Right hindlimb (tissue), 1 donor: ENCODE data around the gene CTSE.

ENCODE experiments used
- DNase-seq: peaks from one replicate; pipeline ENCODE4 v3.0.0-alpha.2; 2018

CTSE gene

DNA sequence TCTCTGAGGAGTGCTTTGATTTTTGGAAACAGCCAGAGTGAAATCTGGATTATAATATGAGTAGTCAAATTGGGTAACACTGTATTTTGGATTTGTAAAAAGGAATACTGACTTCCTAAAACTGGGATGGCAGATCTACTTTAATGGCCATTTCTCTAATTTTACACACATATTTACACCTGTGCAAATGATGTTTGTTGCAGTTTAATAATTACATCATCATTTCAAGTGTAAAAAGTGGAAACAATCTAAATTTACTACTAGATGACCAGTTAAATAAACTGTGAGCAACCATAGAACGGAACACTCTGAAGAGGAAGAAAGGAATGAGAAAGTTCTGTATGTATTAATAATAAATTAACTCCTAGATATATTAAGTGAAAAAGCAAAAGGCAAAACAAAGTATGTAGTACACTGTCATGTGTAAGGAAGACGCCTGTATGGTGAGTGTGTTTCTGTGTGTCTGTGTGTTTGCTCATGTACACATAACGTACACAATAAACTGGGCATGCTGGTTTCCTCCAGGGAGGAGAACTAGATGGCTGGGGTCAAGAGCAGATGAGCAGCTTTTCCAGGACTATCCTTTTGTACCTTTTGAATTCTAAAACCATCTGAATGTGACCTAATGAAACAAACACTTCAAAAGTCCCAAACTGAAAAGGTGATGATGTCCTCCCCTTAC lies 26.4 kb upstream of the CTSE start:
- no peak for DNase-seq

DNA sequence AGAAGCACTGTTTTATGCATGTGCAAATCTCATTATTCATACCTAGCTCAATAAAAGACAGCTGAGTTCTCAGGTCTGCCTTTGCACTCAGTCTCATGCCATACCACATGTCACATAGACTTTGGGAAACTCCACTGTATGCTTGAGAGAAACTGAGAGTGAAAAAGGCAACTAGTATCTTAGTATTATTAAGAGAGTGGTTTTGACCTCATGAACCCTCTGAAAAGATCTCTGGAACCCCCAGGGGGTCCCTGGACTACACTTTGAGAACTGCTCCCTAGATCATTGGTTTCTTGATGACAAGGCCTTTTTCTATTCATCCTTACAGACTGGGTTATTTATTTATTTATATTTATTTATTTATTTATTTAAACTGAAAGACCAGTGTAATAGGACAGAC lies 25.6 kb upstream of the CTSE start:
- no peak for DNase-seq

DNA sequence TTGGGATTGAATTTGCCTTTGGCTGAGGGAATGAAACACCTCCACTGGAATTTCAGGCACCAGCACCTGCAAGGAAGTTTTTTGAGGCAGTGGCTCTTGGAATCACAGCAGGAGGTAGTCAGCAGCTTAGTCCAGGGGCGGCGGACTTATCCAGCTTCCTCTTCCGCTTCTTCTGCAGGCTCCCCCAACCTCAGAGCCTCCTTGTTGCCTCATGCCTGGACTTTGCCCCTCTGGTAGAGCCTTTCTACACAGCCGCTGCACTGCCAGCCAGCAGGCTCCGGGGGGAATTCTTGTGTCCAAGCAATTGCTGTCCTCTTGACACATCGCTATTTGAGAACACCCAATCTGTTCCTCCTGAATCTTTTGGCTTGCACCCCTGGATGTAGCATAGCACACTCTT lies 24.9 kb upstream of the CTSE start:
- no peak for DNase-seq

DNA sequence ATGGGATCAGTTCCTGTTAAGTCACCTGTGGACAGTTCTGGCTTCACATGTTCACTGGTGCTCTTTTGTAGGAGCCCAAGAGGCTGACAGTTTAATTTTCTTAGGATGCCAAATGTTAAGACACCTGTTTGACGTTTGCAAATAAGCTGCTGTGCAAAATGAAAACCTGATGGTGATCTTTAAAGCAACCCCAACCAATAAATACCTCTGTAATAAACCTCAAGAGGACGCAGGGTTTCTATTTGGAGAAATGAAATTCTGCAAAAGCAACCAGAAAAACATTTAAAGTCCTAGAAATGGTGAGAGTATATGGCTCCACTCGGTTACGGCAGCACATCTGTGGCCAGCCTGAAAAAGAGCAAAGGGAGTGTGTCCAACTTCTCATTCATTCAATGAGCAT lies 23.6 kb upstream of the CTSE start:
- DNase-seq, result no peak

DNA sequence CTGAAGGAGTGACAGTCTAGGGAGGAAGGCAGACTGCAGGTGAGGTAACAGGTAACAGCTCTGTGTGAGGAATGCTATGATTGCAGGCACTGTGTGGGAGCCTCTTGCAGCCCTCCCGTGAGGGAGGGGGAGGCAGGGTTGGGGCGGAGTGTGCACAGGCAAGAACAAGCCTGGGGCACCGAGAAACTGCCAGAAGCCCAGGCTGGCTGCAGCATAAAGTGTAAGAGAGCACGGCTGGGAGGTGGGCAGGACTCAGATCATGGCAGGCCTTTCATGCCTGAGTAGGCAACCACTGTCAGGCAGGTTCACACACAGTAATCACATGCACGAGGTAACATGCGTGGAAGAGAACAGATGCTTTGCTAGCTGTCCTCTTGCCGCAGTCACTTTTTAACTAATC lies 17.9 kb upstream of the CTSE start:
- DNase-seq, result no peak

DNA sequence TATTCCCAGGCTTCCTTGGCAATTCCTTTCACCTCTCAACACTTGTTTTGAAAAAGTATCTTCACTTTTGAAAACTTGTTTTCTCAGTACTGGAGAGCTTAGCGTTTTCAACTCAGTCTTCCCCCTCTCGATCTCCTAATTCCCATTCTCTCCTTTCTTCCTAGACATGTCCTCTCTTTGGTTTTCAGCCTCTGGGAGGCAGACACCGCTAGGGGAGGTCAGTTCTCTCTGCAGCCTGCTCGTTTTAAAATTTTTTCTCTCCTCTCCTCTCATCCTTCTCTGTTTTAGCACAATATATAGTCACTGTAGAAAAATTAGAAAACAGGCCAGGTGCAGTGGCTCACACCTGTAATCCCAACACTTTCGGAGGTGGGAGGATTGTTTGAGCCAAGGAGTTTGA lies 16.6 kb upstream of the CTSE start:
- no peak for DNase-seq

DNA sequence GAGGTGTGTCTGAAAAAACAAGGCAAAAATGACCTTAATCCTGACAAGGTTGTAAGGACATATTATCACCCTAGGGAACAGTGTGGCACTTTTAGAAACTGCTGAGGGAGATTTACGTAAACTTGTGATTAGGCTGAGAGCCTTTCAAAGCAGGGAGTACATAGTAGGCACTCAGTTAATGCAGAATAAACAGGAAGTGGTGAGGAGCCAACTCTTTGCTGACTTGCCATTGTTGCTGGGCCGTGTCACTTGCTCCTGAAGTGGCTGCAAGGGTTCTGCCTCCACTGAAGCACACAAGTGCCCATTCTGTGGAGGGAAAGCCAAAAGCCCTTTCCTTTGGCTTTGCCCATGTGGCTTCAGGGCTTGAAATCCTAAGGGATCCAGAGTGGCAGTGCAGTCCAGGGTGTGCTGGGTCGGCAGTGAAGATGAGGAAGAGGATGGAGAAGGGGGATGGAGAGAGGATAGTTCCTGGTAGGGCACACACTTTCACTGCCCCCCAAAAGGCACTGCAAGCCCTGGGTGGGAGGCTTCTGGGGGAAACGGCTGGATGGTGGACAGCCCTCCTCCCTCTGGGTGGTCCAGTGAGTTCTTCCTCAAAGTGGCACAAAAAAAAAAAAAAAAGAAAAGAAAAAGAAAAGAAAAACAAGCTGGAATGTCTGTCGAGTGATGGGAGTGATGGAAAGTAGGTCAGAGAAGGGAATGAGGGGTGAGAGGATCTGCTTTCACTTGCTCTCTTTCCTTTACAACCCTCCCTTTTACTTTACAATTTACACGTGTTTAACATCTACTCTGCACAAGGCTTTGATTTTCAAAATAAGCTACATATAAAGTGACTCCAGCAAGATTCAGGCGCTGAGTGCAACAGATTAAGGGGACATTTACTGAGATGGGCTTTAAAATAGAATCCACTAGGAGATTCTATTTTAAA lies 15.6 kb upstream of the CTSE start:
- no peak for DNase-seq

DNA sequence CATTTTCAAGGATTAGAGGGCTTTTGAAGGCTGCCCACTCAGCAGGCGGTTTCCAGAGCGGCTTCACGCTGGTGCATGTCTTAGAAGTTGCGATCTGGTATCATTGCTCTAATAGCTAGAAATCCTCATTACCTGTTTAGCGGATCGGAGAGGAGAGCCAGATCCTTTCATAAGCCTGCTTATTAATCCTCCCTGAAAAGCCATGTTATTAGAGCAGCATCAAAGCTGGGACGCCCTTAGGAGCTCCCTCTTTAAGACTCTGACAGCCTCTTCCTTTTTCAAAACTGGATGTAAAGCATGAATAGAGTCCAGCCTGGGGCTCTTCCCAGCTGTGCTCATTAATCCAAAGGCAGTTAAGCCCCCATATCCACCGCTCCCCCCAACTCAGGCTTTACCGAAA lies 13.9 kb upstream of the CTSE start:
- no peak for DNase-seq

DNA sequence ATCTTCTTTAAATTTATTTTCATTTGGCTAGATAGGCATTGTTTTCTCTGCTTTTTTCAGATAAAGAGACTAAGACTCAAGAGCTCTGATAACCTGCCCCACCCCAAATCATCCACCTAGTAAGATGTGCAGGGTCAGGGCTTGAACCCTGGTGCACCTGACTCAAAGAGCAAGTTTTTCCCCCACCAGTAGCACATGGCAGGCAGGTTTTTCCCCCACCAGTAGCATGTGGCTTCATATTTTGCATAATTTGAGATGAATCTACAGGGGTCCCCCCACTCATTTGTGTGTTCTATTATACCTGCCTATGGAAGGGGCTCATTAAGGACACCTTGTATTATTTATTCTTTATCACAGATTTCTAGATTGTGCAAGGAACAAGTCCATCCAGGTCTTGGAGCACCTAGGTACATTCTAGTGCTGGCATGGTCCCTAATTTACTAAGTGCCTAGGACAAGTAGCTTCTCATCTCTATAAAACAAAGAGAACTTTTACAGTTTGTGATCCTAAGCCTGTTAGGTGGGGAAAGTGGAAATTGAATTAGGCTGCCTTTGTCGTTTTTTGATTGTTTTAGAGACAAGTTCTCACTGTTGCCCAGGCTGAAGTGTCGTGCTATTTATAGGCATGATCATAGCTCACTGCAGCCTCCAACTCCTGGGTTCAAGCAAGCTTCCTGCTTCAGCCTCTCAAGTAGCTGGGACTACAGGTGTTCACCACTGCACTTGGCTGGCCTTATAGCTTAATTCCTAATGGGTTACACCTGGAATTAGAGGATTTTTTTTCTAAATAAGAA lies 13.2 kb upstream of the CTSE start:
- DNase-seq, result no peak

DNA sequence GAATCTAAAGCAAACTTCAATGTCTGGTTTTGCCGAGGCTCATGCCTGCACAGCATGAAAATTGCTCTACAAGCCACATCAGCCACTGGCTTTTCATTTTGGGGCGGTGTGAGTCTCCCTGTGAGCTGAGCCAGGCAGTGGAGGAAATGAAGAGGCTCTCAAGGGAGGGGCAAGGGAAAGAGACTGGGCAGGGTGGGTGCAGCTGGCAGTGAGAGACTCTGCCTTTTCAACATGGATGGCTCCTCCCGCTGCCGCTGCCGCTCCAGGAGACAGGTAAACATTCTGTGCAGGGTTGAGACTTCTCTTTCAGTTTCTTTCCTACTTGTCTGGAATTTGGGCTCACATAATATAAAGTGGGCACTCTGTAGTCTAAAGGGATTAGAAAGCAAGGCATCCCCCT lies 11.3 kb upstream of the CTSE start:
- no peak for DNase-seq

DNA sequence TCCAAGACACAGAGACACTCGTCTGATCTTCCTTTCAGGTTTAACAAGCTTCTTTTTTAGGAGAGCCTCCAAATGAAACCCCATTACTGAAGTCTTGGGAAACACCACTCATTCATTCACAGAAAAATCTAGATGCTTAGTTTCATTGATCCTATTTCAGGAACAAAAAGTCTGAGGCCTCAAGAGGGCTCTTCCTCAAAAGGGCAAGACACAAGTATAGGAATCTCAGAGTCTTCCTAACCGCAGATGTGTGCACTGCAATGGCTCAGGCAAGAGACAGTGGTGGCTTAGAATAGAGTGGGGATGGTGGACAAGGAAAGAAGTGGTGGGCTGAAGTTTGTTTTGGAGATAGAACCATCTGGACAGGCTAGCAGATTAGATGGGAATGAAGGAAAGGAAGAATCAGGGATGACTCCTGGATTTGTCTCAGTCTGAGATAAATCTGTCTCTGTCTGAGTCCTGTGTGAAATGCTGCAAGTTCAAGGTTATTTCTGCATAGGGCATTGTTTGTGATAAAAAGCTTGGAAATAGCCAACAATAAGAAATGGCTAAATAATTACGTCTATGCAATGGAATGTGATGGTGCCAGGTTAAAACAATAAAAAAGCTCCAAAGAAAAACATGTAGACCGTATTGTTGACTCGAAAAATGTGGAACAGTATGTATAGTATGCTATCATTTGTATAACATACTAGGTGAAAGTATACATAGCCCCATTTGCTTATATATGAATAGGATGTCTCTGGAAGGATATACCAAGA lies 8.9 kb upstream of the CTSE start:
- DNase-seq, result no peak

DNA sequence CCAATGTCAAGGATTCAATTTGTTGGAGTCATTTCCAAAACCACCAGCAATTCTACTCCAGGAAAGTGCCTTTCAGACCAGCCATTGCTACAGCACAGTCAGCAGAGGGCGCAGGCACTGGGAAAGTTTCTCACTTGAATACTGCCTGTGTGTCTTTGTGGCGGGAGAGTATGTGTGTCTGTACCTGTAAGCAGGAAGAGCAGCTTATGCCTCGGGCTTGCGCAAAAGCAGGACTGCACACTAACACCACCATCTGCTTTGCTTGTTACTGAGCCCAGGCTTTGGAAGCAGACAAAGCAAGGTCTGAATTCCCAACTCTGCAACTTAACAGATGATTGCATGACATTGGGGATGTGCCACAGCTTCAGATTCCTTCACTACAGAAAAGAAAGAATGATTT lies 7.0 kb upstream of the CTSE start:
- DNase-seq, result peak; percentile 79

DNA sequence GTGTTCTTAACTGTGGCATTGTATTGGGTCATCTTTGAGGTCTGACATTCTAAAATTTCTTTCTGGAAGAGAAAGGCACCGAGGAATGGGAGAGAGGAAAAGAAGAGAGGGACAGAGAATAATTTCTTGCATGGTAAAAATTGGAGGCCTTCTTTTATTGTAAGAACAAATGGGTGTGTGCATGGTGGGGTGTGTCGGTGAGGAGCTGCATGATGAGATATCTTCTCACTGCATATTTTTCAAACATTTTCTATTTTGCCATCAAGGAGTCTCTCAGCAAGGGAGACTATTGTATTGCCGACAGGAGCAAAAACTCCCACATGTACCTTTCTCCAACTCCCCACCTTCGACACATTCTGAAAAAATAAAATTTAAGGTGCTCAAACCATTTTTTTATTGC lies 6.5 kb upstream of the CTSE start:
- DNase-seq, result no peak

DNA sequence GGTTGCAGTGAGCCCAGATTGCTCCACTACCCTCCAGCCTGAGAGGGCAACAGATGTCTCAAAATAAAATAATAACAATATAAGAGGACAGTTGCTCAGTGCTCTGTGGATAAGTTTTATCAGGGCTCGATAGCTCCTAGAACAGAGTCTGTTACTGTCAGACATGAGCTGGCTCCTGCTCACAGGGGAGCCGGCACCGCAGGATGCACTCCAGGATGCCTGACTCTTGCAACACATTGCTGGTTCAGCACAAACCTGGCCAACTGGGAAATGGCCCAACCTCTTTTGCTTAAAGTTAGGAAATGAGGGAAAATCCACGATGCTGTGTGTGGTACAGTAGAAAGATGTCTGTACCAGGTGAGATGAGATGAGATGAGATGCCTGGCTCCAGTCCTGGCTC lies 5.8 kb upstream of the CTSE start:
- peak; percentile 53 for DNase-seq

DNA sequence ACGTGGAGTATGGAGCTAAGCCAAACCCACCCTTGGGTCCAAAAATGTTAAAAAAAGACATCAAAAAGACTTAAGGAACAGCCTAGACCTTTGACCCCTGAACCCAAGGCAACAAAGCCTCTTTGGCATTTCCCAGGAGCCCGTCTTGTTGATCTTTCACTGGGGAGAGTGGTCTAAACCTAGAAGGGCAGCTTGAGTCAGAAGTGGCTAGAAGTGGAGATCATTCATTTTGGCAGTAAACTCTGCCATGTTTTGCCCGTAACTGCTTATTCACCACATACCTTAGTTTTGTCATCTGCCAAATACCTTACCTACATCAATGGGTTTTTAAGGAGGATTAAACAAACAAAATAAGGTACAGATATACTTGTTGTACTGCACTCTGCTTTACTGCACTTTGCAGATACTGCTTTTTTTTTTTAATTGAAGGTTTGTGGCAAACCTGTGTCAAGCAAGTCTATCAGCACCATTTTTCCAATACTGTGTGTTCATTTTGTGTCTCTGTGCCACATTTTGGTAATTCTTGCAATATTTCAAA lies 1.7 kb upstream of the CTSE start:
- no peak for DNase-seq

DNA sequence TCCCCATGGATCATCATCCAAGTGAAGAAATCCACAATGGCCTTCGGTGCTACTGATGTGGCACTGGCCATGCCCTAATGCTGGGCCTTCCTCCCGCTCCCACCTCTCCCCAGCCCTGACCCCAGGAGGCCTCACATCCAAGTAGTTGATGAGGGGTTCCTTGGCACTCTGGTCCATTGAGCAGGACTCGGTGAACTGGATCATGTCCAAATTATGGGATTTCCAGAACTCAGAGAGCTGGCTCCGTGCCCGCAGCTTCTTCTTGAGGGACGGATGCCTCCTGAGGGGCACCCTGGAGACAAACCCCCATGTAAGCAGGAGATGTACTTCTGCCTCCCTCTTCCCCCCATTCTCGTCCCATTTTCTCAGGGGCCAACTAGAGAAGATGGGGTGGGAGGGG lies 929 bp downstream of the CTSE start:
- DNase-seq, result no peak

DNA sequence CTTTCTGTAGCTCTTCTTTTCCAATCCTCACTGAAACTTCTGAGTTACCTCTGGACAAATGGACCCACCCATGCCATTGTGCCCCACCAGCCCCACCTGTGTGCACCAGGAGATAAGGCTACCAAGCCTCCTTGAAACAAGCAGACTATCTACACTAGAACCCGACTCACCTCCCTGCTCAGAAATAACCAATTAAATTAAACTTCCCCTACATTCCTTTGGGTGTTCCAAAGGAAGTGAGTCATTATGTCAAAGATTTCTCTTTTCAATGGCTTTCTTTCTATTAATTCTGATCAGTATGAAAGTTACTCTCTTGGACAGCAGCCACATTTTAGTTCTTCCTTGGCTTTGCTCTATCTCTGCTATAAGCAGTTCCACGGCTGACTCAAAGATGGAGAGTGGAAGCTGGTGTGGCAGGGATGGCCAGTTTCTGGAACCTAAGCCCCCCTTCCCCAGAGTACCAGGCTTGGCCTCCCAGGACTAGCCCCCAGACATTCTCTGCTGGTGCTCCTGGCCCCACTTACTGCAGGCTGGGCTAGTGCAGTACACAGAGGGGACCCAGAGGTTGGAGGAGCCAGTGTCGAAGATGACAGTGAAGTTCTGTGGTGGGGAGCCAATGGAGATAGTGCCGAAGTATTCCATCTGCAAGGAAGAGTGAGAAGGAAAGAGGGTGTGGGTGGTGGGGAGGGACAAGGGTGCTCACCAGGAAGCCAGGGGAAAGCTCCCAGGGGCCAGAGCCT lies 1.9 kb downstream of the CTSE start:
- no peak for DNase-seq

DNA sequence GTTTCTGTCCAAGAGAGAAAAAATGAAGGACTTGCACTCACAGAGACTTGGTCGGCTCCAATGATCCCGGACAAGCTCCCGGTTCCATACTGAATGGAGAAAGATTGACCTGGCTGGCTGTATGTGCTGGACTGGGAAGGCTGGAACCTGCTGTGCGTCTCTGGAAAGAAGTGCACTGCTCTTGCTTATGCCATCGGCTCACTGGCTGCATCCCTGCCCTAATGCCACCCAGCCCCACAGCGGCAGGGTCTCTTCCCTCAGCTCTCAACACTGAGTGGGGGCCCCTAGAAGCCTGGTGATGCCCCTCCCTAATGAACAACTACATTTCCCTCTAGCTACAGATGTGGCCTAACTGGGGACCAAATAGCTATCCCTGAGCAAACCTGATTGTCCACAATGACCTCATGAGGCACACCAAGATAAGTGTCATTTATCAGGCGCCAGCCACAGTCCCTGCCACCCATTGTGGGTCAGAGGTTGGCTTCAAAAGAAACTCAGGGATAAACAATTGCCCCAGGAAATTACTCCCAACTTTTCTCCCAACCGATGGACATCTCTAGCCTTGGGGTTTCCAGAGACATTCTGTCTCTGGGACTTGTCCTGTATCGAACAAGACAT lies 2.6 kb downstream of the CTSE start:
- no peak for DNase-seq

DNA sequence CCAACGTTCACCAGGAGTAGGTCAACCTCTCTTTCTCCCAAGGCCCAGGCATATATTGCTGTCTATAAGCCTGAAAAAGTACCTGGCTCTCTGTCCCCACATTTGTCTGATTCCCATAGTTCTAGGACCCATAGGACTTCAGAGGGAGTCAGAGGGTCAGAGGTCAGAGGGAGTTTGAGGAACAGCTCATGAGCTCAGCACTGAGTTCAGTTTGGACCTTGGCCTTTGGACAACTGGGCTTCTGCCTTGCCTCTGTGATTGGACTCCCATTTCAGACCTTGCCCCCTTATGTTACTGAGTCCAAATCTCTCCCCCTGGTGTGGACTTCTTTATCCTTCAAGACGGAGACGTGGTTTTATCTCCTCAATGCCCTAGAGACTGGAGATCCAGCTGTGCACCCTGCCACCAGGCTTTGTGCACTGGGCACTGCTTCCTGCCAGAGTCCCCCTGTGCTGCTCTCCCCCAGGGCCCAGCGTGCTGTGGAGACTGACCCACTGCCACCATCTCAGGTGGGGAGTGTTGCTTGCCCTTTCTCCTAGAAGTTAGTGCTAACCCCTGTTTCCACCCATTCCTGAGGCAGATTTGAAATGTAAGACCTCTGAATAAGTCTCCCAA lies 3.2 kb downstream of the CTSE start:
- DNase-seq, result no peak

DNA sequence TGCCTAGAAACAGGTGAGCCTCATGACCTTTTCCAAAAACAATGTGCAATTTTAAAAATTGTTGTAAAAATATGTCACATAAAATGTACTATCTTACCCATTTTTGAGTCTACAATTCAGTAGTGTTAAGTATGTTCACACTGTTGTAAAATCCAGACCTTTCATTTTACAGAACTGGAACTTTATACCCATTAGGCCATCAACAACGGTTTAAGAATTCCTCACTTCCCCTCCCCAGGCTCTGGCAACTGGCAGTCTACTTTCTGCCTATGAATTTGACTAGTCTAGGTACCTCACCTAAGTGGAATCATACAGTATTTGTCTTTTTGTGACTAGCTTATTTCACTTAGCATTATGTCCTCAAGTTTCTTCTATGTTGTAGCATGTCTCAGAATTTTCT lies 8.6 kb downstream of the CTSE start:
- no peak for DNase-seq

DNA sequence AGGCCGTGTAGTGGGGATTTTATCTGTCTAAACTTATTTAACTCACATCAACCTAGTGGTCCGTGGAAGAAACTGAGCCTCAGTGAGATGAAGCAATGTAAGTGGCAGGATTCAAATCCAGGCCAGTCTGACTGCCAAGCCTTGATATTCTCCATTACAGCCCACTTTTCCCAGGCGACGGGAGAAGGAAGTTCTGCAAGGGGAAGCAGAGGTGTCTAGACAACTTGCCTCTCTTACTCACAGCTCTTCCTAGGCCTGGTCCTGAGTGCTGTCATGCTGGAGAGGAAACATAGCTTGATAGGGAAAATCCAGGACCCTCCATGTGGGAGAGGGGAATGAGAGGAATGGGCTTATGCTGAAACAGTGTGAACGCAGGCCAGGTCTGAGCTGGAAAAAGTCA lies 9.1 kb downstream of the CTSE start:
- DNase-seq, result no peak
